Endodermal cell (in vitro differentiated cells): ENCODE results near the gene TSC2. TPM values are rescaled to one million over a fixed set of nuclear protein-coding genes. Genes with fewer than 3 reads are reported as not detected.

Experiments used
- DNase-seq: peaks from one replicate; pipeline ENCODE4 v3.0.0-alpha.2; 2017
- H3K27ac ChIP-seq: 2 replicates; pipeline ENCODE4 v1.5.1; 2013; ENCODE audit warnings: mild to moderate bottlenecking, low read depth, low read length, moderate library complexity
- H3K27me3 ChIP-seq: 2 replicates; pipeline ENCODE4 v1.6.1; 2013; ENCODE audit warnings: mild to moderate bottlenecking, low read length, moderate library complexity; ENCODE audit not compliant: insufficient read depth, control insufficient read depth, poor library complexity, severe bottlenecking
- H3K36me3 ChIP-seq: 2 replicates; pipeline ENCODE4 v1.7.0; 2013; ENCODE audit warnings: mild to moderate bottlenecking, low read length, moderate library complexity; ENCODE audit not compliant: control insufficient read depth, insufficient read depth
- H3K4me1 ChIP-seq: one replicate; pipeline ENCODE4 v1.7.0; 2013; ENCODE audit warnings: low read length; ENCODE audit not compliant: control insufficient read depth, insufficient read depth
- H3K4me3 ChIP-seq: 2 replicates; pipeline ENCODE4 v1.5.1; 2013; ENCODE audit warnings: mild to moderate bottlenecking, low read length, moderate library complexity
- H3K9ac ChIP-seq: 2 replicates; pipeline ENCODE4 v1.6.1; 2013; ENCODE audit warnings: mild to moderate bottlenecking, low read length, moderate library complexity; ENCODE audit not compliant: poor library complexity, severe bottlenecking; ENCODE audit errors: extremely low read depth
- H3K9me3 ChIP-seq: 2 replicates; pipeline ENCODE4 v1.6.1; 2013; ENCODE audit warnings: mild to moderate bottlenecking, low read length, moderate library complexity; ENCODE audit not compliant: control insufficient read depth
- H3K27ac Mint-ChIP-seq: 2 replicates; pipeline ENCODE4 v1.8.0; 2020; ENCODE audit warnings: mixed read lengths
- H3K27me3 Mint-ChIP-seq: 2 replicates; pipeline ENCODE4 v1.8.0; 2021; ENCODE audit warnings: mild to moderate bottlenecking, mixed read lengths; ENCODE audit not compliant: insufficient read depth
- H3K36me3 Mint-ChIP-seq: 2 replicates; pipeline ENCODE4 v1.8.0; 2020; ENCODE audit warnings: low read depth, mixed read lengths
- H3K4me1 Mint-ChIP-seq: 2 replicates; pipeline ENCODE4 v1.8.0; 2020; ENCODE audit warnings: mixed read lengths
- H3K4me3 Mint-ChIP-seq: 2 replicates; pipeline ENCODE4 v1.8.0; 2020; ENCODE audit warnings: mild to moderate bottlenecking, moderate library complexity, mixed read lengths
- H3K9me3 Mint-ChIP-seq: 2 replicates; pipeline ENCODE4 v1.8.0; 2020; ENCODE audit warnings: mild to moderate bottlenecking, mixed read lengths
- CTCF ChIP-seq: fragments of 200-600 bp; sonication (generic); conservative IDR thresholded peaks from 2 replicates; pipeline ENCODE4 v1.5.0; 2021; ENCODE audit warnings: antibody characterized with exemption, mild to moderate bottlenecking
- WGBS, 2 experiments: methylation state at CpG; one replicate each; pipeline versions ENCODE4 v1.1.5 to v1.1.7; 2013; ENCODE audit warnings: missing lambda C conversion rate in 2 of 2, mixed read lengths in 1 of 2; ENCODE audit not compliant: insufficient coverage in 1 of 2, insufficient read length in 1 of 2; 5-methylcytosine and 5-hydroxymethylcytosine counted together
- total RNA-seq, 2 donors: library from RNA; stranded (reverse); fragmentation: NEBNext Ultra II Directional in 1 of 2; extraction: Animal tissue kit (Norgen Biotek cat#: 25700) in 1 of 2; gene quantifications; 2 replicates in 1 of 2; 3 replicates in 1 of 2; pipeline ENCODE4 v1.2.1, GENCODE V29; 2021

TSC2 gene
- total RNA-seq, 2 donors from 2014 or later, result 166 to 192 TPM

GRCh38 chr16:2079991-2080390 lies 32.2 kb downstream of the TSC2 start:
- H3K27me3 ChIP-seq, result no peaks in the 10 kb centered on the region
- H3K4me1 ChIP-seq, result no peaks in the 10 kb centered on the region
- no peak overlapping the region for H3K4me3 ChIP-seq
- WGBS, 2 experiments, result 93 to 100% methylated on average over 6 to 16 of the region's 16 CpGs
- no peaks in the 10 kb centered on the region for H3K27me3 Mint-ChIP-seq
- DNase-seq, result no peak
- H3K36me3 ChIP-seq, result no peaks in the 10 kb centered on the region
- H3K36me3 Mint-ChIP-seq, result peaks cover 16% of the 10 kb centered on the region
- no peak overlapping the region for H3K9ac ChIP-seq
- H3K9me3 Mint-ChIP-seq, result no peaks in the 10 kb centered on the region
- no peaks in the 10 kb centered on the region for H3K4me1 Mint-ChIP-seq
- no peaks in the 10 kb centered on the region for H3K9me3 ChIP-seq
- no peak overlapping the region for H3K4me3 Mint-ChIP-seq
- H3K27ac ChIP-seq, result no peak overlapping the region
- no peak overlapping the region for H3K27ac Mint-ChIP-seq
- no peak for TF ChIP-seq CTCF

GRCh38 chr16:2081201-2082084 lies 33.7 kb downstream of the TSC2 start:
- Histone ChIP-seq H3K27me3 (no peaks in the 10 kb centered on the region), H3K4me1 (no peaks in the 10 kb centered on the region), H3K36me3 (no peaks in the 10 kb centered on the region), H3K27ac (peak overlapping the region; percentile 53), H3K9me3 (no peaks in the 10 kb centered on the region), H3K4me3 (no peak overlapping the region), H3K9ac (no peak overlapping the region)
- 93 to 96% methylated on average over 26 to 35 of the region's 35 CpGs for WGBS, 2 experiments
- Mint-ChIP-seq H3K4me3 (no peak overlapping the region), H3K27ac (no peak overlapping the region), H3K36me3 (peaks cover 10% of the 10 kb centered on the region), H3K9me3 (no peaks in the 10 kb centered on the region), H3K27me3 (no peaks in the 10 kb centered on the region), H3K4me1 (no peaks in the 10 kb centered on the region)
- no peak for DNase-seq
- TF ChIP-seq CTCF, result no peak

- Histone ChIP-seq H3K9ac (no peak overlapping the region), H3K27me3 (no peaks in the 10 kb centered on the region), H3K27ac (peak overlapping the region; percentile 53), H3K4me3 (no peak overlapping the region), H3K36me3 (peaks cover 5% of the 10 kb centered on the region), H3K9me3 (no peaks in the 10 kb centered on the region), H3K4me1 (no peaks in the 10 kb centered on the region)
- no peak for DNase-seq
- no peak for TF ChIP-seq CTCF
- 93 to 94% methylated on average over 21 to 32 of the region's 32 CpGs for WGBS, 2 experiments
- H3K4me1 Mint-ChIP-seq, result no peaks in the 10 kb centered on the region
- no peaks in the 10 kb centered on the region for H3K27me3 Mint-ChIP-seq
- no peaks in the 10 kb centered on the region for H3K9me3 Mint-ChIP-seq
- H3K4me3 Mint-ChIP-seq, result no peak overlapping the region
- peaks cover 9% of the 10 kb centered on the region for H3K36me3 Mint-ChIP-seq
- H3K27ac Mint-ChIP-seq, result no peak overlapping the region
Measured at GRCh38 chr16:2082171-2082982, 34.6 kb downstream of the TSC2 start.
